ENCODE data around the gene GEMIN4. TPM values are rescaled to one million over a fixed set of nuclear protein-coding genes. Genes with fewer than 3 reads are reported as not detected.
A peak's percentile ranks its signal among the peaks of the same experiment; 100 is the strongest.

GEMIN4 gene
- total and polyA plus RNA-seq, 10 of the 15 experiments (the other 5 are each of a cell fraction or from before 2014, with no cell fraction given) = 2.4 to 55.6 (median 34.5) TPM

- TF ChIP-seq DPF2 (IDR thresholded peaks at IDR 0.05) (peak; percentile 75), PKNOX1 (IDR thresholded peaks at IDR 0.05) (peak; percentile 78), RCOR1 (conservative IDR thresholded peaks at IDR 0.05; ENCODE audit: low read depth, low read length) (peak; percentile 19; the same call in 1 of the 2 replicates), ZNF207 (IDR thresholded peaks at IDR 0.05; ENCODE audit: borderline replicate concordance) (peak; percentile 68), E2F4 (IDR thresholded peaks at IDR 0.05; ENCODE audit: low read depth, low read length) (peak; percentile 66; the same call in 1 of the 2 replicates), HDGF (IDR thresholded peaks at IDR 0.05) (no peak; the same call in 1 of the 2 replicates), ZNF384 (IDR thresholded peaks at IDR 0.05; ENCODE audit: borderline replicate concordance, low read depth, low read length) (no peak), ZBTB11 (CRISPR knock-in tag; IDR thresholded peaks at IDR 0.05) (no peak), SMAD1 (IDR thresholded peaks at IDR 0.05; ENCODE audit: low read depth, partially characterized antibody) (no peak), RB1 (IDR thresholded peaks at IDR 0.05; ENCODE audit: borderline replicate concordance) (peak; percentile 91), NKRF (conservative IDR thresholded peaks at IDR 0.05) (peak; percentile 93), BCL11A (IDR thresholded peaks at IDR 0.05; ENCODE audit: low read depth, low read length) (no peak), CREB1 (IDR thresholded peaks at IDR 0.05; ENCODE audit: low read depth) (peak; percentile 43; the same call in 1 of the 2 replicates), CBX5 (IDR thresholded peaks at IDR 0.05; ENCODE audit: low read depth) (no peak), SUPT20H (IDR thresholded peaks at IDR 0.05; ENCODE audit: borderline replicate concordance, control insufficient read depth, low read depth, low read length) (no peak), MTA2 (IDR thresholded peaks at IDR 0.05; ENCODE audit: low read depth) (0 out of 2 replicates have a peak, but pooled peaks have one; percentile 17), TAF1 (IDR thresholded peaks at IDR 0.05; ENCODE audit: borderline replicate concordance, low read depth, low read length) (peak; percentile 41; the same call in 1 of the 2 replicates), CHD2 (IDR thresholded peaks at IDR 0.05; ENCODE audit: borderline replicate concordance, low read depth, low read length) (peak; percentile 6; the same call in 1 of the 2 replicates), POLR2AphosphoS5 (IDR thresholded peaks at IDR 0.05; ENCODE audit: low read length) (peak; percentile 86; the same call in 1 of the 2 replicates), BMI1 (IDR thresholded peaks at IDR 0.05; ENCODE audit: borderline replicate concordance) (no peak), ATF7 (IDR thresholded peaks at IDR 0.05; ENCODE audit: low read depth) (no peak), IKZF1 (conservative IDR thresholded peaks at IDR 0.05) (peak; percentile 94), RELA (IDR thresholded peaks at IDR 0.05; ENCODE audit: borderline replicate concordance, partially characterized antibody) (peak; percentile 48), TCF12 (IDR thresholded peaks at IDR 0.05; ENCODE audit: low read depth, low read length) (no peak), CBX3 (IDR thresholded peaks at IDR 0.05; ENCODE audit: borderline replicate concordance, low read depth) (no peak)
Observed at GRCh38 chr17:752002-752619, at the start of gene GEMIN4 (continued).
